Stimulated activated CD4-positive, alpha-beta T cell treated with anti-CD3 and anti-CD28 coated beads, Interleukin-12 subunit alpha, Interleukin-12 subunit beta, amount 100 ng/mL, for 48 hours (primary cell): ENCODE results near the gene CEP162.
"Not testable (repeated sequence)": the region's sequence is repeated elsewhere in the genome, so short reads cannot be mapped to it uniquely, and the experiment has no call there.

ENCODE experiments used
- DNase-seq, 3 donors: peaks; one replicate each; pipeline ENCODE4 v3.0.0-alpha.2; 2020; ENCODE audit warnings: low read depth in 2 of 3, low spot score in 1 of 3

Gene CEP162

GRCh38 chr6:84089081-84089480 is 138.4 kb downstream of the CEP162 start:
- no peak for DNase-seq

GRCh38 chr6:84086545-84087429 is 140.7 kb downstream of the CEP162 start:
- DNase-seq: no peak

DNA sequence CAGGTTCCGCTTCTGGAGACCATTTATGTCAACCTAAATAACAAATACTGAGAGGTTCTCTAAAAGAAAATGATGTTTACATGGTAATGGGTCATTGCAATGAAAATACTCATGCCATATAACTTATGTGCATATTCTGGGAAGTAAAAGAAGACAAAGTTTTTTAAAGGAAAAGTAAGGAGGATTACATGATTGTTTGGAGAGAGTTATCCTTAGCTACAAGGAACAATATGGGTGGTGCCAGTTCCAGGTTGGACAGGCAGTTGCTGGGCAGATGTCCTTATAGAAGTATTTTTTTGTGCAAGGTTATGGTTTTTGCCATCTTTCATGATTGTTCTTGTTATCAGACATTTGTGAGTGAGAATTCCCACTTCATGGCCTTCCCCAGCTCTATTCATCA is 141.4 kb downstream of the CEP162 start:
- DNase-seq: no peak

GRCh38 chr6:84084705-84085104 is 142.7 kb downstream of the CEP162 start:
- not testable (repeated sequence) for DNase-seq

DNA sequence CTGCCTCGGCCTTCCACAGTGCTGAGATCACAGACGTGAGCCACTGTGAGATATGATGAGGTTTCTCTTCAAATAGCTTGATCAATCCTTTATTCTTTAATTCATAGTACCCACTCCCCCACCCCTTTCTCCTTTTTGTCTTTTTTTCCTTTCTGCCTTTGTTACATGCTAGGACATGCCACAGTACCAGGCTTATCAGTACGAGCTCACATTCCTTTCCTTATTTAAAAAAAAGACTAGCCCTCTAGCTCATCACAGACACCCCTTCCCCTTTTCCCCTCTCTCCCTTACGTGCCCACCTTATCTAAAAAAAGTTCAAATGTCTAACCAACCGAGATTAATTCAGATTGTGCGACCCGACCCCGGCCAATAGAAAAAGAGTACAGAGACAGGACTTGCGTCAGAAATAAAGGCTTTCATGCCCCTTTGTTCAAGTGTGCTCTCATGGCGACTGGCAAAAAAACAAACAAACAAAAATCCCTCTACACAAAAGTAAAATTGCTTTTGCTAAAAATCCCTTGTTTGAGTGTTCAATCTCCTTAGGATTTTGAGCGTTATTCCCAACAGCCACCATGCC is 144.7 kb downstream of the CEP162 start:
- no peak for DNase-seq

GRCh38 chr6:84081222-84081621 is 146.2 kb downstream of the CEP162 start:
- DNase-seq: no peak

- no peak for DNase-seq
These were observed 149.1 kb downstream of the CEP162 start for GRCh38 chr6:84078335-84078734.

DNA sequence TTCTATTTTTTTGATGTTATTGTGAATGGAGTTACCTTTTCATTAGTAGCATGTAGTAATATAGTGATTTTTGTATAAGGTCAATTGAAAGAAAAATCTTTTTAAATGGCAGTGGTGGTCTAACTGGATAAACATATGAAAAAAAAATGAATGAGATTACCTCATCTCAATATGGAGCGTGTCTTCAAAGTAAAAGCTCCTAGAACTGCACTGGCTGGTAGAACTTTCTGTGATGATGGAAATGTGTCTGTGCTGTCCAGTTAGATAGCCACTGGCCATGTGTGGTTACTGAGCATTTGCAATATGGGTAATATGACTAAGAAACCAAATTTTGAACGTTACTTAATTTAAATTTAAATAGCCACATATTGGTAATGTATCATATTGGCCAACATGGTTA is 149.8 kb downstream of the CEP162 start:
- DNase-seq: no peak

GRCh38 chr6:84074988-84075781 is 152.3 kb downstream of the CEP162 start:
- no peak for DNase-seq
